Astrocyte (in vitro differentiated cells and primary cell): Measurements from ENCODE around the gene AUTS2. TPM values are rescaled to one million over a fixed set of nuclear protein-coding genes. Genes with fewer than 3 reads are reported as not detected.

Source experiments
- DNase-seq: peaks from one replicate; pipeline ENCODE4 v3.0.0-alpha.2; 2010; ENCODE audit warnings: low read depth
- FAIRE-seq: peaks from 2 replicates; lab custom pipeline; 2011; peaks lifted over from hg19 to GRCh38; lab: Jason Lieb, UNC
- H2AFZ ChIP-seq: 2 replicates; pipeline ENCODE4 v1.6.0; 2012; ENCODE audit warnings: low read depth, low read length, inconsistent platforms
- H3K27ac ChIP-seq: 2 replicates; pipeline ENCODE4 v1.5.1; 2011; ENCODE audit warnings: low read depth, low read length, inconsistent platforms
- H3K27me3 ChIP-seq: 2 replicates; pipeline ENCODE4 v1.6.0; 2011; ENCODE audit warnings: low read length, inconsistent platforms; ENCODE audit not compliant: insufficient read depth
- H3K36me3 ChIP-seq: 2 replicates; pipeline ENCODE4 v1.5.1; 2011; ENCODE audit warnings: low read length, inconsistent platforms; ENCODE audit not compliant: insufficient read depth
- H3K4me1 ChIP-seq: 2 replicates; pipeline ENCODE4 v1.5.1; 2011; ENCODE audit warnings: low read length, inconsistent platforms; ENCODE audit not compliant: insufficient read depth
- H3K4me2 ChIP-seq: 2 replicates; pipeline ENCODE4 v1.6.0; 2012; ENCODE audit warnings: low read length, inconsistent platforms
- H3K4me3 ChIP-seq: 2 replicates; pipeline ENCODE4 v1.5.1; 2011; ENCODE audit warnings: low read depth, mild to moderate bottlenecking, low read length, inconsistent platforms; ENCODE audit not compliant: insufficient read depth
- H3K79me2 ChIP-seq: 2 replicates; pipeline ENCODE4 v1.6.0; 2012; ENCODE audit warnings: mild to moderate bottlenecking, low read length, inconsistent platforms; ENCODE audit not compliant: insufficient read depth
- H3K9ac ChIP-seq: 2 replicates; pipeline ENCODE4 v1.6.0; 2012; ENCODE audit warnings: mild to moderate bottlenecking, low read length, inconsistent platforms
- H3K9me3 ChIP-seq: 2 replicates; pipeline ENCODE4 v1.5.1; 2012; ENCODE audit warnings: low read depth, mild to moderate bottlenecking, low read length, inconsistent platforms; ENCODE audit not compliant: insufficient read depth
- H4K20me1 ChIP-seq: 2 replicates; pipeline ENCODE4 v1.6.0; 2012; ENCODE audit warnings: low read length, inconsistent platforms; ENCODE audit not compliant: insufficient read depth
- H3K27ac Mint-ChIP-seq: one replicate; pipeline ENCODE4 v1.8.0; 2021; ENCODE audit warnings: mild to moderate bottlenecking, mixed read lengths; ENCODE audit not compliant: unreplicated experiment
- H3K27me3 Mint-ChIP-seq: one replicate; pipeline ENCODE4 v1.8.0; 2021; ENCODE audit warnings: low read depth, mixed read lengths; ENCODE audit not compliant: unreplicated experiment
- H3K36me3 Mint-ChIP-seq: one replicate; pipeline ENCODE4 v1.8.0; 2021; ENCODE audit warnings: low read depth, mixed read lengths; ENCODE audit not compliant: unreplicated experiment
- H3K4me1 Mint-ChIP-seq: one replicate; pipeline ENCODE4 v1.8.0; 2021; ENCODE audit warnings: low read depth, mixed read lengths; ENCODE audit not compliant: unreplicated experiment
- H3K4me3 Mint-ChIP-seq: one replicate; pipeline ENCODE4 v1.8.0; 2021; ENCODE audit warnings: mild to moderate bottlenecking, moderate library complexity, mixed read lengths; ENCODE audit not compliant: unreplicated experiment
- H3K9me3 Mint-ChIP-seq: one replicate; pipeline ENCODE4 v1.8.0; 2021; ENCODE audit warnings: mild to moderate bottlenecking, mixed read lengths; ENCODE audit not compliant: unreplicated experiment
- CTCF ChIP-seq: IDR thresholded peaks from 2 replicates; pipeline ENCODE4 v1.5.1; 2011; ENCODE audit warnings: low read depth, mild to moderate bottlenecking, inconsistent platforms, low read length, moderate library complexity; ENCODE audit not compliant: insufficient read depth
- EZH2 ChIP-seq: IDR thresholded peaks from 2 replicates; pipeline ENCODE4 v1.6.1; 2012; ENCODE audit warnings: mild to moderate bottlenecking, low read length, inconsistent platforms; ENCODE audit not compliant: insufficient read depth
- total RNA-seq: library from RNA; stranded (reverse); gene quantifications from 2 replicates; pipeline ENCODE4 v1.2.1, GENCODE V29; 2021

AUTS2 gene
- total RNA-seq, 1 donor from 2014 or later: 73.2 TPM

GRCh38 chr7:69640216-69640615 is 41.9 kb downstream of the AUTS2 start:
- no peak overlapping the region for H3K4me3 ChIP-seq
- H3K9ac ChIP-seq: no peak overlapping the region
- TF ChIP-seq CTCF (no peak), EZH2 (no peak)
- H3K4me2 ChIP-seq: no peak overlapping the region
- H3K27ac ChIP-seq: no peak overlapping the region
- FAIRE-seq: no peak
- Mint-ChIP-seq H3K4me1 (peaks cover 28% of the 10 kb centered on the region), H3K9me3 (no peaks in the 10 kb centered on the region), H3K27ac (no peak overlapping the region), H3K27me3 (no peaks in the 10 kb centered on the region), H3K4me3 (no peak overlapping the region), H3K36me3 (no peaks in the 10 kb centered on the region)
- no peaks in the 10 kb centered on the region for H3K27me3 ChIP-seq
- no peak for DNase-seq
- H3K36me3 ChIP-seq: no peaks in the 10 kb centered on the region
- H4K20me1 ChIP-seq: peaks cover 42% of the 10 kb centered on the region
- peaks cover 41% of the 10 kb centered on the region for H3K79me2 ChIP-seq
- no peaks in the 10 kb centered on the region for H3K9me3 ChIP-seq
- peaks cover 4% of the 10 kb centered on the region for H3K4me1 ChIP-seq
- H2AFZ ChIP-seq: no peak overlapping the region

GRCh38 chr7:69640925-69641594 is 42.8 kb downstream of the AUTS2 start:
- no peak for TF ChIP-seq EZH2
- no peak for TF ChIP-seq CTCF
- Histone ChIP-seq H3K4me2 (no peak overlapping the region), H3K36me3 (no peaks in the 10 kb centered on the region), H2AFZ (no peak overlapping the region), H3K4me1 (no peaks in the 10 kb centered on the region), H3K9ac (no peak overlapping the region), H3K9me3 (no peaks in the 10 kb centered on the region), H3K79me2 (peaks cover 40% of the 10 kb centered on the region), H4K20me1 (peaks cover 43% of the 10 kb centered on the region), H3K27me3 (no peaks in the 10 kb centered on the region), H3K27ac (no peak overlapping the region), H3K4me3 (no peak overlapping the region)
- H3K4me3 Mint-ChIP-seq: no peak overlapping the region
- no peak for FAIRE-seq
- H3K9me3 Mint-ChIP-seq: no peaks in the 10 kb centered on the region
- no peak overlapping the region for H3K27ac Mint-ChIP-seq
- peaks cover 23% of the 10 kb centered on the region for H3K4me1 Mint-ChIP-seq
- no peak for DNase-seq
- no peaks in the 10 kb centered on the region for H3K27me3 Mint-ChIP-seq
- H3K36me3 Mint-ChIP-seq: no peaks in the 10 kb centered on the region

- FAIRE-seq: no peak
- H2AFZ ChIP-seq: no peak overlapping the region
- H3K27me3 ChIP-seq: no peaks in the 10 kb centered on the region
- no peak overlapping the region for H3K4me3 Mint-ChIP-seq
- no peaks in the 10 kb centered on the region for H3K9me3 ChIP-seq
- H3K9me3 Mint-ChIP-seq: peaks cover 2% of the 10 kb centered on the region
- H3K4me1 Mint-ChIP-seq: peaks cover 23% of the 10 kb centered on the region
- H3K27ac Mint-ChIP-seq: no peak overlapping the region
- H3K9ac ChIP-seq: no peak overlapping the region
- no peak overlapping the region for H3K4me2 ChIP-seq
- H3K36me3 Mint-ChIP-seq: no peaks in the 10 kb centered on the region
- no peaks in the 10 kb centered on the region for H3K4me1 ChIP-seq
- H4K20me1 ChIP-seq: peaks cover 60% of the 10 kb centered on the region
- peaks cover 42% of the 10 kb centered on the region for H3K79me2 ChIP-seq
- no peaks in the 10 kb centered on the region for H3K36me3 ChIP-seq
- H3K4me3 ChIP-seq: no peak overlapping the region
- no peak overlapping the region for H3K27ac ChIP-seq
- no peak for DNase-seq
- no peaks in the 10 kb centered on the region for H3K27me3 Mint-ChIP-seq
- TF ChIP-seq EZH2: no peak
- TF ChIP-seq CTCF: no peak
These were observed 45.0 kb downstream of the AUTS2 start for GRCh38 chr7:69643265-69643664.
